Prostate gland (tissue), 1 donor: Measurements from ENCODE around the gene MT1B.

Experiments
- POLR2A ChIP-seq: fragments of 450-650 bp; IDR thresholded peaks from one replicate; pipeline ENCODE4 v1.6.1; 2016; ENCODE audit warnings: antibody characterized with exemption, mild to moderate bottlenecking
- POLR2AphosphoS5 ChIP-seq: sonication (generic); formaldehyde crosslinking; IDR thresholded peaks from one replicate; pipeline ENCODE4 v1.6.1; 2017; ENCODE audit warnings: antibody characterized with exemption

DNA sequence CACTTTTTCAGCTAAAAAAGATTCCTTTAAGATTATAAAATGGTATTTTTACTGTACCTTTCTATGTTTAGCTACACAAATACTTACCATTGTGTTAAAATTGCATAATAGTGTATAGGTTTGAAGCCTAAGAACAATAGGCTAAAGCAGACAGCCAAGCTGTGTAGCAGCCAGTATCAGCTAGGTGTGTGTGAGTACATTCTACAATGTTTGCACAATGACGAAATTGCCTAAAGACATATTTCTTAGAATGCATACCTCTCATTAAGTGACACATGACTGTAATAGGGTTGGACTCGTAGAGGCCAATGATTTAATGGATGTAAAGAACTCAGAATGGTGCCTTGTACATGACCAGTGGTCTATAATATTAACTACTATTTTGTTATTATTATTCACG, 1.9 kb upstream of the MT1B start:
- TF ChIP-seq POLR2AphosphoS5 (no peak), POLR2A (no peak)
